Stimulated activated CD8-positive, alpha-beta memory T cell treated with anti-CD3 and anti-CD28 coated beads, Interleukin-7, amount 100 ng/mL, for 48 hours (primary cell): ENCODE measurements around the gene RAPSN.

ENCODE experiments used
- DNase-seq, 2 donors: peaks; one replicate each; pipeline ENCODE4 v3.0.0-alpha.2; 2020; ENCODE audit warnings: low read depth in 1 of 2; ENCODE audit errors: extremely low read depth in 1 of 2

The RAPSN gene

GRCh38 chr11:47466701-47467250, 17.8 kb upstream of the RAPSN start:
- no peak for DNase-seq

DNA sequence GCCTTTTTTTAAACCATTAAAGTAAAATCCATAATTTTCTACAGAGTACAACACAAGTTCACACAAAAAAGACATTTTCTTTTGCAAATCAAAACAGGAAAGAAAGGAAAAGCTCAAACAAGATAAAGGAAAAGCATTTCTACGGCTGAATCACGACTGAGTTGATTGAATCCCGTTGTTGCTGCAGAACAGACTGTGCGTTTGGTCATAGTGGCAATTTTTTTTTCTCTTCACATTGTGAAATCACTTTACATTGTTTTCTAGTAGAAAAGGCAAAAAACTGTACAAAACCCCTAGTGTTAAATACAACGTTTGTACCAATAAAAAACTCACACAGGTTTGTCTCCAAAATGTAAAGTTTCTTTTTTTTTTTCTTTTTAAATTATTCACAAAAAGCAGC, 17.3 kb upstream of the RAPSN start:
- DNase-seq, result no peak

- no peak for DNase-seq
Measured at GRCh38 chr11:47464483-47464882, 15.5 kb upstream of the RAPSN start.

DNA sequence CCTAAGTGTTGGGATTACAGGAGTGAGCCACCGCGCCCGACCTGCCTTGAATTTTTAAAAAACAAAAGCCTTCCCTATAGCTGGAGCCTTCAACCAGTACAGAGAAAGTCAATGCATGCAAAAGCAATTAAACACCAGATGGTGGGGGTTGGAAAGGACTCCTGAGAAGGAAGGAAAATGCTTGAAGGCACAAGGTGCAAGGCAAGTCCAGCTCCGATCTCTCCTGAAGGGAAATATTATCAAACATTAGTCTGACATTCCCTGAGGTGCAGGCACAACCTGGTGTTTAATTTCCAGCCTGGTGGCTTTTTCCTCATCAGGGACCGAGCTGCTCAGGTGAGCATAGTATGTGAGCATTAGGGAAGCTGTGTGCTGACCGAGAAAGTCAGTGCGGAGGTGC, 12.9 kb upstream of the RAPSN start:
- no peak for DNase-seq

GRCh38 chr11:47460571-47461235, 11.8 kb upstream of the RAPSN start:
- DNase-seq, result no peak

- peak; percentile 23 to 33 for DNase-seq
Measured at GRCh38 chr11:47454258-47454671, 5.3 kb upstream of the RAPSN start.

DNA sequence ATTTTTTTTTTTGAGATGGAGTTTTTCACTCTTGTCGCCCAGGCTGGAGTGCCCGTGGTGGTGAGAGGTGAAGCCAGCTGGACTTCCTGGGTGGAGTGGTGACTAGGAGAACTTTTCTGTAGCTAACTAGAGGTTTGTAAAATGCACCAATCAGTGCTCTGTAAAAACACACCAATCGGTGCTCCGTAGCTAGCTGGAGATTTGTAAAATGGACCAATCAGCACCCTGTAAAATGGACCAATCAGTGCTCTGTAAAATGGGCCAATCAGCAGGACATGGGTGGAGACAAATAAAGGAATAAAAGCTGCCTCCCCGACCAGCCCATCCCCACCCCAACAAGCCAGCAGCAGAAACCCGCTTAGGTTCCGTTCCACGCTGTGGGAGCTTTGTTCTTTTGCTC, 4.4 kb upstream of the RAPSN start:
- no peak for DNase-seq

DNA sequence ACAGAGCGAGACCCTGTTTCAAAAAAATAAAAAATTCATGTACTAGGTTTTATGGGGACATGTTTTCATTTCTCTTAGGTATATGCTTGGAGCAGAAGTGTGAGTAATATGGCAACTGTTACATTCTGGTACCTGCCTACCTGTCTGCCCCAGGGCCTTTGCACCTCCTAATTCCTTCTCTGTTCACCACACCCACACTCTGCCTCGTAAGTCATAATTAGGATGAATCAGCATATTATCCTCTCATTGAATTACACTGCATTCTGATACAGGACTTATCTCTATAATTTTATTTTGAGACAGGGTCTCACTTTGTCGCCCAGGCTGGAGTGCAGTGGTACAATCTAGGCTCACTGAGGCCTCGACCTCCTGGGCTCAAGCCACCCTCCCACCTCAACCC, 3.1 kb upstream of the RAPSN start:
- no peak for DNase-seq

DNA sequence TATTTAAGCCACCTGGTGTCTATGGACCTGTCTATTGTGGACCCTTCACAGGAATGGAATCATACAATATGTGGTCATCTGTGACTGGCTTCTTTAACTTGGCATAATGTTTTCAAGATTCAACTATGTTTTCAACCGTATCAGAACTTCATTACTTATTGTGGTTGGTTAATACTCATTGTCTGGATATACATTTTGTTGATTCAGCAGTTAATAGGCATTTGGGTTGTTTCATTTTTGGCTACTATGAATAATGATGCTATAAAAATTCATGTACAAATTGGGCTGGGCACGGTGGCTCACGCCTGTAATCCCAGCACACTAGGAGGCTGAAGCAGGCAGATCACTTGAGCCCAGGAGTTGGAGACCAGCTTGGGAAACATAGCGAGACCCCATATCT, 2.5 kb upstream of the RAPSN start:
- DNase-seq, result no peak

- no peak for DNase-seq
Measured at GRCh38 chr11:47449541-47449940, 605 bp upstream of the RAPSN start.

DNA sequence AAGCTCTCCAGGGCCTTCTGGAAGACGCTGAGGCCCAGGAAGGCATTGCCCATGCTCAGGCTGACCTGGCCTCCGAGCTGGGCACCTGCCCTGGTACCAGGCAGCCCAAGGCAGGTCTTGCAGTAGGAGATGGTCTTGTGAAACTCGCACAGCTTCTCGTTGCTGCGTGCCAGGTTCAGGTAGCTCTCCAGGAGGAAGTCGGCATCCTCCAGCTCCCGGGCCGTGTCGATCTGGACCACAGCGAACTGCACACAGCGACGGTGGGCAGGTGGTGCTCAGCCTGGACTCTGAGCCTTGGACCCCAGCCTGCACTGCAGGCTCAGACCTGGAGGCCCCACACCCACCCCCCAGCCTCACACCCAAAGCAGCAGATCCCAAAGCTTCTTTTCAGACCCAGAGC, 1.0 kb downstream of the RAPSN start:
- DNase-seq, result no peak

- DNase-seq, result no peak
Measured at GRCh38 chr11:47446833-47447232, 2.1 kb downstream of the RAPSN start.

GRCh38 chr11:47445840-47446239, 3.1 kb downstream of the RAPSN start:
- no peak for DNase-seq

GRCh38 chr11:47443817-47444216, 5.1 kb downstream of the RAPSN start:
- DNase-seq, result no peak

- no peak for DNase-seq
Measured at GRCh38 chr11:47443028-47443700, 5.8 kb downstream of the RAPSN start.

- no peak for DNase-seq
Measured at GRCh38 chr11:47442514-47442913, 6.4 kb downstream of the RAPSN start.

DNA sequence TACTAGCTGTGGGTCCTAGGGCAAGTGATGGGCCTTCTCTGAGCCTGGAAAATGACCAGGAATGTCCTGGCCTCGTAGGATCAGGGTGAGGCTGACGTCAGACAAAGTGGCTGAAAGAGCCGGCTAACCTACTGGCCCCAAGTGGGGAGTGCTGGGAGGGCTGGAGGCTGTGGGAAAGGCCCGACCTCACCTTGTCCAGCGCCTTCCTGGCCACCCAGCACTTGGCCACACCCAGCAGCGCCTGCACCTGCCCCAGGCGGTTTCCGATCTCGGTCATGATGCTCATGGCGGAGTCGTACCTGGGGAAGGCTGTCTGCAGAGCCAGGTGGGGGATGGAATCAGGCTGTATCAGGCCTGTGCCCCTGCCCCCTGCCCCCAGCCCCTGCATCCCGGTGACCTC, 7.5 kb downstream of the RAPSN start:
- DNase-seq, result no peak

DNA sequence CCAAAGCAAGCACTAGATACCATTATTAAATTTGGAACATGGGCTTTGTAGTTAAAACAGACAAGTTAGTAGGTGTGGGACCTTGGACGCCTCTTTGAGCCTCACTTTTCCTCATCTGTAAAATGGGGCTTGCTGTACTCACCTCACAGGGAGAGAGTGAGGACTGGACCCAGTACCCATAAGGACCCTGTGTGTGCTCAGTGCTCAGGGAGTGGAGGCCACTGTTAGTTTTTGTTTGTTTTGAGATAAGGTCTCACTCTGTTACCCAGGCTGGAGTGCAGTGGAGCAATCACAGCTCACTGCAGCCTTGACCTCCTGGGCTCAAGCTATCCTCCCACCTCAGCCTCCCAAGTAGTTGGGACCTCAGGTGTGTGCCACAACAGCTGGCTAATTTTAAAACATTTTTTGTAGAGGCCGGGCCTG, 8.9 kb downstream of the RAPSN start:
- DNase-seq, result no peak

DNA sequence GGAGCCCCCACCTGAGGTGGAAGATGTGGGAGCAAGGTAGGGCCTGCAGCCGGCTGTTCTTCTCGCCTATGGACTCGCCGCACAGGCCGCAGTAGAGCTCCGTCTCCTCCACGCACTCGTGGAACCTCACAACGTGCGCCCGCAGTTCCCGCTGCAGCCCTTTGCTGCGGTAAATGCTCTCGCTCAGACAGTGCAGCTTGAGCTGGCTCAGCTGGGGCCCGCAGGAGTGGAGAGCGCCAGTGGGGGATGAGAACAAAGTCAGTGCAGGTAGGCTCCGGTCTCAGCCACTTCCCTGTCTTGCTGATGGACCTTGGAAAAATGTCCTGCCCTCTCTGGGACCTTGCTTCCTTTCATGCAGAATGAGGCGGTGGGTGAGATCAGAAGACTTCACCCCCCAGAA, 10.2 kb downstream of the RAPSN start:
- DNase-seq, result no peak

GRCh38 chr11:47437746-47438418, 11.1 kb downstream of the RAPSN start:
- DNase-seq, result no peak

DNA sequence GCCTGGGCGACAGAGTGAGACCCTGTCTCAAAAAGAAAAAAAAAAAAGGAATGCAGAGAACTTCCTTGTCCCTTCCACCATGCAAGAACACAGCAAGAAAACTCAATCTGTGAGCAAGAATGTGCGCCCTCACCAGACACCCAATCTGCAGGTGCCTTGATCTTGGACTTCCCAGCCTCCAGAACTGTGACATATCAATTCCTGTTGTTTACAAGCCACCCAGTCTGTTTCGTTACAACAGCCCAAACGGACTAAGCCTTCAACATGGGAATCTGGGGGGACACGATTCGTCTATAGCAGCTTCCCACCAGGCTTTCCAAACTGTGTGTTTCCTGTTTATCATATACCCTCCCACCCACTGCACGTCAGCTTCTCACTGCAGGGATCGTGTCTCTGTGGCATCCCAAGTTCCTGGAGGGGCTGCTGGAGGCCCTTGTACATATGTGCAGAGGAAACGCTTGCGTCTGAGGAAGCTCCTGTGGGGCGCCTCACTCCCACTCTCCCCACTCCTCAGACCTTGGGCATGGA, 11.7 kb downstream of the RAPSN start:
- no peak for DNase-seq

- no peak for DNase-seq
Measured at GRCh38 chr11:47436726-47437125, 12.2 kb downstream of the RAPSN start.
